H9 (cell line): Measurements from ENCODE around the gene MATN1. TPM values are rescaled to one million over a fixed set of nuclear protein-coding genes. Genes with fewer than 3 reads are reported as not detected.

Experiments
- DNase-seq: peaks from one replicate; pipeline ENCODE4 v3.0.0-alpha.2; 2017
- H2AFZ ChIP-seq: one replicate; pipeline ENCODE4 v1.6.1; 2013; ENCODE audit warnings: mild to moderate bottlenecking, low read length, control low read depth, moderate library complexity
- H2AK5ac ChIP-seq: 2 replicates; pipeline ENCODE4 v1.6.1; 2013; ENCODE audit warnings: low read length, control low read depth, mixed read lengths; ENCODE audit not compliant: insufficient read length
- H2BK120ac ChIP-seq: one replicate; pipeline ENCODE4 v1.6.1; 2013; ENCODE audit warnings: low read depth, mild to moderate bottlenecking, low read length, control low read depth, inconsistent platforms; ENCODE audit not compliant: poor library complexity, severe bottlenecking
- H2BK12ac ChIP-seq: 2 replicates; pipeline ENCODE4 v1.6.1; 2013; ENCODE audit warnings: low read length, control low read depth, mixed read lengths, low read depth; ENCODE audit not compliant: insufficient read length
- H2BK15ac ChIP-seq: 2 replicates; pipeline ENCODE4 v1.6.1; 2013; ENCODE audit warnings: low read depth, low read length, control low read depth
- H2BK20ac ChIP-seq: one replicate; pipeline ENCODE4 v1.6.1; 2013; ENCODE audit warnings: low read depth, mild to moderate bottlenecking, low read length, control low read depth, inconsistent platforms; ENCODE audit not compliant: poor library complexity, severe bottlenecking
- H2BK5ac ChIP-seq: 2 replicates; pipeline ENCODE4 v1.6.1; 2013; ENCODE audit warnings: low read length, control low read depth, mixed read lengths; ENCODE audit not compliant: insufficient read length
- H3K14ac ChIP-seq: 2 replicates; pipeline ENCODE4 v1.6.1; 2013; ENCODE audit warnings: low read length, control low read depth; ENCODE audit not compliant: insufficient read depth
- H3K18ac ChIP-seq: 2 replicates; pipeline ENCODE4 v1.6.1; 2013; ENCODE audit warnings: low read depth, mild to moderate bottlenecking, mixed read lengths, low read length, control low read depth; ENCODE audit not compliant: insufficient read length
- H3K23ac ChIP-seq: 2 replicates; pipeline ENCODE4 v1.6.1; 2013; ENCODE audit warnings: low read length, control low read depth, mixed read lengths, low read depth; ENCODE audit not compliant: insufficient read length
- H3K23me2 ChIP-seq: 2 replicates; pipeline ENCODE4 v1.6.1; 2013; ENCODE audit warnings: low read depth, mild to moderate bottlenecking, mixed read lengths, low read length, control low read depth; ENCODE audit not compliant: insufficient read length, poor library complexity, severe bottlenecking
- H3K27ac ChIP-seq: 2 replicates; pipeline ENCODE4 v1.5.1; 2013; ENCODE audit warnings: low read length, control low read depth, mixed read lengths, low read depth; ENCODE audit not compliant: insufficient read length
- H3K27me3 ChIP-seq: 2 replicates; pipeline ENCODE4 v1.6.1; 2013; ENCODE audit warnings: low read length, control low read depth, inconsistent platforms; ENCODE audit not compliant: insufficient read depth
- H3K4ac ChIP-seq: 2 replicates; pipeline ENCODE4 v1.6.1; 2013; ENCODE audit warnings: low read depth, mild to moderate bottlenecking, control low read depth, inconsistent platforms, low read length, moderate library complexity
- H3K4me1 ChIP-seq: 2 replicates; pipeline ENCODE4 v1.6.1; 2013; ENCODE audit warnings: low read length, control low read depth, inconsistent platforms; ENCODE audit not compliant: insufficient read depth
- H3K4me2 ChIP-seq: 2 replicates; pipeline ENCODE4 v1.6.1; 2013; ENCODE audit warnings: low read length, control low read depth, mixed read lengths; ENCODE audit not compliant: insufficient read length, insufficient read depth
- H3K56ac ChIP-seq: 2 replicates; pipeline ENCODE4 v1.6.1; 2013; ENCODE audit warnings: low read depth, mild to moderate bottlenecking, mixed read lengths, low read length, control low read depth; ENCODE audit not compliant: insufficient read length
- H3K79me1 ChIP-seq: 2 replicates; pipeline ENCODE4 v1.6.1; 2013; ENCODE audit warnings: low read depth, mild to moderate bottlenecking, moderate library complexity, low read length, control low read depth, inconsistent platforms; ENCODE audit not compliant: insufficient read depth, poor library complexity, severe bottlenecking
- H3K79me2 ChIP-seq: 2 replicates; pipeline ENCODE4 v1.6.1; 2013; ENCODE audit warnings: low read length, control low read depth, inconsistent platforms; ENCODE audit not compliant: insufficient read depth
- H3K9ac ChIP-seq: 2 replicates; pipeline ENCODE4 v1.6.1; 2013; ENCODE audit warnings: low read length, control low read depth, mixed read lengths; ENCODE audit not compliant: insufficient read length; ENCODE audit errors: extremely low read depth
- H3K9me3 ChIP-seq: one replicate; pipeline ENCODE4 v1.6.1; 2013; ENCODE audit warnings: low read depth, low read length, inconsistent platforms; ENCODE audit not compliant: control insufficient read depth
- H3T11ph ChIP-seq: one replicate; pipeline ENCODE4 v1.6.1; 2013; ENCODE audit warnings: mild to moderate bottlenecking, low read length, control low read depth, inconsistent platforms
- H4K20me1 ChIP-seq: one replicate; pipeline ENCODE4 v1.6.1; 2013; ENCODE audit not compliant: control insufficient read depth, insufficient read length, insufficient read depth
- H4K5ac ChIP-seq: 2 replicates; pipeline ENCODE4 v1.6.1; 2013; ENCODE audit warnings: low read depth, mild to moderate bottlenecking, mixed read lengths, low read length, control low read depth; ENCODE audit not compliant: insufficient read length
- H4K8ac ChIP-seq: replicated peaks from 2 replicates; pipeline ENCODE4 v1.6.1; 2013; ENCODE audit warnings: low read length, control low read depth, mixed read lengths, low read depth; ENCODE audit not compliant: insufficient read length
- H4K91ac ChIP-seq: 2 replicates; pipeline ENCODE4 v1.6.1; 2013; ENCODE audit warnings: low read depth, mild to moderate bottlenecking, moderate library complexity, mixed read lengths, low read length, control low read depth; ENCODE audit not compliant: insufficient read length
- H3K27ac Mint-ChIP-seq, 3 experiments: 2 replicates in 2 of 3; 3 replicates in 1 of 3; pipeline ENCODE4 v1.8.0; 2020 to 2021; ENCODE audit warnings: mixed read lengths in 3 of 3, mild to moderate bottlenecking in 1 of 3, moderate library complexity in 1 of 3
- H3K27me3 Mint-ChIP-seq: 2 replicates; pipeline ENCODE4 v1.8.0; 2021; ENCODE audit warnings: low read depth, mild to moderate bottlenecking, moderate library complexity, mixed read lengths
- H3K36me3 Mint-ChIP-seq, 3 experiments: 2 replicates in 2 of 3; 3 replicates in 1 of 3; pipeline ENCODE4 v1.8.0; 2020 to 2021; ENCODE audit warnings: low read depth in 3 of 3, mixed read lengths in 3 of 3; ENCODE audit not compliant: insufficient read depth in 1 of 3
- H3K4me1 Mint-ChIP-seq, 2 experiments: 2 replicates each; pipeline ENCODE4 v1.8.0; 2020; ENCODE audit warnings: mixed read lengths in 2 of 2
- H3K4me3 Mint-ChIP-seq, 2 experiments: 2 replicates in 1 of 2; 3 replicates in 1 of 2; pipeline ENCODE4 v1.8.0; 2020 to 2021; ENCODE audit warnings: mild to moderate bottlenecking in 2 of 2, mixed read lengths in 2 of 2, moderate library complexity in 1 of 2
- H3K9me3 Mint-ChIP-seq, 2 experiments: 2 replicates in 1 of 2; 3 replicates in 1 of 2; pipeline ENCODE4 v1.8.0; 2020; ENCODE audit warnings: mild to moderate bottlenecking in 2 of 2, mixed read lengths in 2 of 2, moderate library complexity in 1 of 2
- CTCF ChIP-seq: fragments of 200-600 bp; sonication (generic); conservative IDR thresholded peaks from 3 replicates; pipeline ENCODE4 v1.8.0; 2021; ENCODE audit warnings: antibody characterized with exemption, mild to moderate bottlenecking
- WGBS: extraction: QIAGEN DNeasy Blood & Tissue Kit; methylation state at CpG from one replicate; pipeline ENCODE4 v1.1.7; 2013; ENCODE audit warnings: missing lambda C conversion rate, low lambda C conversion rate, mixed read lengths; ENCODE audit not compliant: insufficient read length; ENCODE audit errors: extremely low coverage; 5-methylcytosine and 5-hydroxymethylcytosine counted together
- total RNA-seq: library from RNA; stranded (reverse); gene quantifications from 2 replicates; pipeline ENCODE4 v1.2.1, GENCODE V29; 2021

The MATN1 gene
- total RNA-seq, 1 experiment from 2014 or later, result not detected

- H2BK120ac ChIP-seq, result no peak overlapping the region
- no peak overlapping the region for H2AFZ ChIP-seq
- H3K23ac ChIP-seq, result no peak overlapping the region
- Mint-ChIP-seq H3K9me3 (no peaks in the 10 kb centered on the region), H3K27me3 (peaks cover 7% of the 10 kb centered on the region), H3K36me3 (no peaks in the 10 kb centered on the region; a peak in 1 of 7 replicates), H3K27ac (no peak overlapping the region), H3K4me3 (no peak overlapping the region), H3K4me1 (peaks cover 21 to 22% of the 10 kb centered on the region in 2 experiments)
- no peak overlapping the region for H4K5ac ChIP-seq
- H3K18ac ChIP-seq, result no peak overlapping the region
- H3K27ac ChIP-seq, result no peak overlapping the region
- H2BK5ac ChIP-seq, result no peak overlapping the region
- H2AK5ac ChIP-seq, result no peak overlapping the region
- H3K9me3 ChIP-seq, result no peaks in the 10 kb centered on the region
- H3K56ac ChIP-seq, result no peak overlapping the region
- no peaks in the 10 kb centered on the region for H3K27me3 ChIP-seq
- H3K79me1 ChIP-seq, result no peaks in the 10 kb centered on the region
- no peaks in the 10 kb centered on the region for H3K79me2 ChIP-seq
- no peak overlapping the region for H2BK12ac ChIP-seq
- no peak overlapping the region for H3K4ac ChIP-seq
- no peak overlapping the region for H3K4me2 ChIP-seq
- DNase-seq, result no peak
- H4K8ac ChIP-seq, result no peak overlapping the region
- no peak for TF ChIP-seq CTCF
- H2BK20ac ChIP-seq, result no peak overlapping the region
- no peak overlapping the region for H4K91ac ChIP-seq
- H3T11ph ChIP-seq, result no peak overlapping the region
- no peak overlapping the region; the same call in 1 of the 2 replicates for H3K14ac ChIP-seq
- no peak overlapping the region for H3K9ac ChIP-seq
- H3K23me2 ChIP-seq, result no peaks in the 10 kb centered on the region
- H2BK15ac ChIP-seq, result no peak overlapping the region
- no peaks in the 10 kb centered on the region for H3K4me1 ChIP-seq
- WGBS, result no CpG with 5 or more reads among the region's 6 CpGs
- H4K20me1 ChIP-seq, result no peaks in the 10 kb centered on the region
Observed at GRCh38 chr1:30735124-30735523, 11.7 kb upstream of the MATN1 start.
